GM20000 (cell line): ENCODE results near the gene FBXO24.

Source experiments
- DNase-seq: peaks from one replicate; pipeline ENCODE4 v3.0.0; 2012; ENCODE audit warnings: low spot score
- TF ChIP-seq, protein P1 (sequence below): IDR thresholded peaks from 2 replicates; pipeline ENCODE4 v1.5.1; 2012; ENCODE audit warnings: mild to moderate bottlenecking, control low read depth; ENCODE audit errors: extremely low read depth, missing control alignments

The FBXO24 gene

DNA sequence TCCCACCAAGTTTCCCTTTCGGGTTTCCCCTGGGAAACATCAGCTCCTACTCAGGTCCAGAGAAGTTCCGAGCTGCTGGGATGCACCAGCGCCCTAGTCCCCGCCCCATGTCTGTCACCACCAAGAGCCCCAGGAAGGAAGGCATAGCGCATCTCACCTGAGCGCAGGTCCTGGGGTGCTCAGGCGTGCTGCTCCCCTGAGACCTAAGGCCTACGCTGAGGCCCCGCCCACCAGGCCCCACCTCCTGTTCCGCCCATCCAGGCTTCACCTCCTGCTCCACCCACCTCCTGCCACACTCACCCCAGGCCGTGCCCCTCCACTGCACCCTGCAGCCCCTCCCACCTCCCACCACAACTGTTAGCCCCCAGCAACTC, 56.4 kb downstream of the FBXO24 start:
- DNase-seq: peak; percentile 82

GRCh38 chr7:100649826-100650565, 63.9 kb downstream of the FBXO24 start:
- no peak for DNase-seq
- TF ChIP-seq, protein P1, sequence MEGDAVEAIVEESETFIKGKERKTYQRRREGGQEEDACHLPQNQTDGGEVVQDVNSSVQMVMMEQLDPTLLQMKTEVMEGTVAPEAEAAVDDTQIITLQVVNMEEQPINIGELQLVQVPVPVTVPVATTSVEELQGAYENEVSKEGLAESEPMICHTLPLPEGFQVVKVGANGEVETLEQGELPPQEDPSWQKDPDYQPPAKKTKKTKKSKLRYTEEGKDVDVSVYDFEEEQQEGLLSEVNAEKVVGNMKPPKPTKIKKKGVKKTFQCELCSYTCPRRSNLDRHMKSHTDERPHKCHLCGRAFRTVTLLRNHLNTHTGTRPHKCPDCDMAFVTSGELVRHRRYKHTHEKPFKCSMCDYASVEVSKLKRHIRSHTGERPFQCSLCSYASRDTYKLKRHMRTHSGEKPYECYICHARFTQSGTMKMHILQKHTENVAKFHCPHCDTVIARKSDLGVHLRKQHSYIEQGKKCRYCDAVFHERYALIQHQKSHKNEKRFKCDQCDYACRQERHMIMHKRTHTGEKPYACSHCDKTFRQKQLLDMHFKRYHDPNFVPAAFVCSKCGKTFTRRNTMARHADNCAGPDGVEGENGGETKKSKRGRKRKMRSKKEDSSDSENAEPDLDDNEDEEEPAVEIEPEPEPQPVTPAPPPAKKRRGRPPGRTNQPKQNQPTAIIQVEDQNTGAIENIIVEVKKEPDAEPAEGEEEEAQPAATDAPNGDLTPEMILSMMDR: no peak

More for the DNA sequence above, 56.4 kb downstream of the FBXO24 start:
- TF ChIP-seq, protein P1: no peak
